ENCODE results near the gene RASSF6.

RASSF6 gene

GRCh38 chr4:73606465-73606974 is 13.7 kb downstream of the RASSF6 start:
- no peak for DNase-seq (ENCODE audit: low read depth in 1 of 2, low spot score in 1 of 2)
- TF ChIP-seq SPI1 (IDR thresholded peaks at IDR 0.05; ENCODE audit: borderline replicate concordance, low read depth) (0 out of 2 replicates have a peak, but pooled peaks have one; percentile 34), REST (IDR thresholded peaks at IDR 0.05; ENCODE audit: insufficient replicate concordance, low read depth) (no peak)
- H3K27me3 ChIP-seq (ENCODE audit: insufficient read depth, poor library complexity, severe bottlenecking): no peaks in the 10 kb centered on the region
- no peak overlapping the region for H3K27ac ChIP-seq (replicated peaks)
- no peak overlapping the region for H3K4me3 ChIP-seq (replicated peaks; ENCODE audit: insufficient read depth, low read length)

- DNase-seq (ENCODE audit: low read depth in 1 of 2, low spot score in 1 of 2): no peak
- no peaks in the 10 kb centered on the region for H3K27me3 ChIP-seq (ENCODE audit: insufficient read depth, poor library complexity, severe bottlenecking)
- TF ChIP-seq, protein P1, sequence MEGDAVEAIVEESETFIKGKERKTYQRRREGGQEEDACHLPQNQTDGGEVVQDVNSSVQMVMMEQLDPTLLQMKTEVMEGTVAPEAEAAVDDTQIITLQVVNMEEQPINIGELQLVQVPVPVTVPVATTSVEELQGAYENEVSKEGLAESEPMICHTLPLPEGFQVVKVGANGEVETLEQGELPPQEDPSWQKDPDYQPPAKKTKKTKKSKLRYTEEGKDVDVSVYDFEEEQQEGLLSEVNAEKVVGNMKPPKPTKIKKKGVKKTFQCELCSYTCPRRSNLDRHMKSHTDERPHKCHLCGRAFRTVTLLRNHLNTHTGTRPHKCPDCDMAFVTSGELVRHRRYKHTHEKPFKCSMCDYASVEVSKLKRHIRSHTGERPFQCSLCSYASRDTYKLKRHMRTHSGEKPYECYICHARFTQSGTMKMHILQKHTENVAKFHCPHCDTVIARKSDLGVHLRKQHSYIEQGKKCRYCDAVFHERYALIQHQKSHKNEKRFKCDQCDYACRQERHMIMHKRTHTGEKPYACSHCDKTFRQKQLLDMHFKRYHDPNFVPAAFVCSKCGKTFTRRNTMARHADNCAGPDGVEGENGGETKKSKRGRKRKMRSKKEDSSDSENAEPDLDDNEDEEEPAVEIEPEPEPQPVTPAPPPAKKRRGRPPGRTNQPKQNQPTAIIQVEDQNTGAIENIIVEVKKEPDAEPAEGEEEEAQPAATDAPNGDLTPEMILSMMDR (IDR thresholded peaks at IDR 0.05; ENCODE audit: insufficient read depth, low read length): no peak
- TF ChIP-seq SPI1 (IDR thresholded peaks at IDR 0.05; ENCODE audit: borderline replicate concordance, low read depth) (no peak), REST (IDR thresholded peaks at IDR 0.05; ENCODE audit: insufficient replicate concordance, low read depth) (no peak), POLR2AphosphoS5 (IDR thresholded peaks at IDR 0.05; ENCODE audit: low read depth) (no peak), GABPA (IDR thresholded peaks at IDR 0.05; ENCODE audit: low read depth) (no peak)
- no peak overlapping the region for H3K4me3 ChIP-seq (replicated peaks; ENCODE audit: insufficient read depth, low read length)
- H3K27ac ChIP-seq (replicated peaks): no peak overlapping the region
Measured at GRCh38 chr4:73603854-73604584, 16.2 kb downstream of the RASSF6 start.

- no peak for TF ChIP-seq POLR2AphosphoS5 (IDR thresholded peaks at IDR 0.05; ENCODE audit: low read depth)
- TF ChIP-seq, protein P1 (IDR thresholded peaks at IDR 0.05; ENCODE audit: insufficient read depth, low read length): no peak
- TF ChIP-seq GABPA (IDR thresholded peaks at IDR 0.05; ENCODE audit: low read depth): no peak
- no peak for TF ChIP-seq SPI1 (IDR thresholded peaks at IDR 0.05; ENCODE audit: borderline replicate concordance, low read depth)
- no peak for TF ChIP-seq REST (IDR thresholded peaks at IDR 0.05; ENCODE audit: insufficient replicate concordance, low read depth)
- no peak overlapping the region for H3K27ac ChIP-seq (replicated peaks)
- H3K27me3 ChIP-seq (ENCODE audit: insufficient read depth, poor library complexity, severe bottlenecking): no peaks in the 10 kb centered on the region
- no peak for DNase-seq (ENCODE audit: low read depth in 1 of 2, low spot score in 1 of 2)
- no peak overlapping the region for H3K4me3 ChIP-seq (replicated peaks; ENCODE audit: insufficient read depth, low read length)
Measured at GRCh38 chr4:73603271-73603710, 16.9 kb downstream of the RASSF6 start.
